ENCODE data around the gene CSNK2A1.
A peak's percentile ranks its signal among the peaks of the same experiment; 100 is the strongest.

Gene CSNK2A1

DNA sequence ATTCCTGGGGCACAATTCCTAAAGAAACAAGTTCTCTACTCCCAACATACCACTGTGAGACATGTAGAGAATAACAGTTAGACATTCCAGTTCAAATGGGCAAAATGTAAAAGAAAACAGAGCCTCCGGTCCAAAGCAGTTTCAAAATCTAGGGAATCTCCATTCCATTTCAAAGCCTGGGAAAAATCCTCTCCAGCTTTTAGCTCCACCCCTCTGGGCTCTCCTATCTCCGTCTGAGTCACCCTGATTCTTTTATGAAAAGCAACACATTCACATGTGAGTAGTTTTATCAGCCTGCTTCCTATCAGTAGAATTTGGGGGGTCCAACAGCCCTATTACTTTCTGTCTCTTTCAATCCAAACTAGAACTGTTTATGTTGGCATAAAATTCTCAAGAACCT lies 3.7 kb downstream of the CSNK2A1 start:
- H3K9me2 ChIP-seq (replicated peaks; ENCODE audit: insufficient read depth, low read length): no peaks in the 10 kb centered on the region
- peak overlapping the region; percentile 83 for H3K4me2 ChIP-seq (ENCODE audit: low read depth, low read length, poor library complexity, severe bottlenecking)
- H4K20me1 ChIP-seq (ENCODE audit: low read depth, low read length): peaks cover 59% of the 10 kb centered on the region; the same call in 1 of the 2 replicates
- H3K9me3 ChIP-seq (ENCODE audit: insufficient read depth, low read length): no peaks in the 10 kb centered on the region
- peaks cover 87% of the 10 kb centered on the region for H3K79me2 ChIP-seq (ENCODE audit: insufficient read depth, low read length)
- H3K27me3 ChIP-seq (ENCODE audit: low read length): no peaks in the 10 kb centered on the region
- no peak overlapping the region for H3K9ac ChIP-seq (ENCODE audit: low read length)
- H3F3A ChIP-seq (ENCODE audit: insufficient read depth): peaks cover 10% of the 10 kb centered on the region
- H3K27ac ChIP-seq (ENCODE audit: low read depth, low read length): no peak overlapping the region
- TF ChIP-seq, protein P1, sequence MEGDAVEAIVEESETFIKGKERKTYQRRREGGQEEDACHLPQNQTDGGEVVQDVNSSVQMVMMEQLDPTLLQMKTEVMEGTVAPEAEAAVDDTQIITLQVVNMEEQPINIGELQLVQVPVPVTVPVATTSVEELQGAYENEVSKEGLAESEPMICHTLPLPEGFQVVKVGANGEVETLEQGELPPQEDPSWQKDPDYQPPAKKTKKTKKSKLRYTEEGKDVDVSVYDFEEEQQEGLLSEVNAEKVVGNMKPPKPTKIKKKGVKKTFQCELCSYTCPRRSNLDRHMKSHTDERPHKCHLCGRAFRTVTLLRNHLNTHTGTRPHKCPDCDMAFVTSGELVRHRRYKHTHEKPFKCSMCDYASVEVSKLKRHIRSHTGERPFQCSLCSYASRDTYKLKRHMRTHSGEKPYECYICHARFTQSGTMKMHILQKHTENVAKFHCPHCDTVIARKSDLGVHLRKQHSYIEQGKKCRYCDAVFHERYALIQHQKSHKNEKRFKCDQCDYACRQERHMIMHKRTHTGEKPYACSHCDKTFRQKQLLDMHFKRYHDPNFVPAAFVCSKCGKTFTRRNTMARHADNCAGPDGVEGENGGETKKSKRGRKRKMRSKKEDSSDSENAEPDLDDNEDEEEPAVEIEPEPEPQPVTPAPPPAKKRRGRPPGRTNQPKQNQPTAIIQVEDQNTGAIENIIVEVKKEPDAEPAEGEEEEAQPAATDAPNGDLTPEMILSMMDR (IDR thresholded peaks at IDR 0.05; ENCODE audit: insufficient read depth, low read length, poor library complexity, severe bottlenecking): no peak
- no peak for TF ChIP-seq EZH2phosphoT487 (conservative IDR thresholded peaks at IDR 0.05; ENCODE audit: low read length)
- no peak overlapping the region for H3K4me3 ChIP-seq (ENCODE audit: insufficient read depth, low read length, poor library complexity, severe bottlenecking)
- H2AFZ ChIP-seq (ENCODE audit: low read depth, low read length, severe bottlenecking): no peak overlapping the region
- peaks cover 6% of the 10 kb centered on the region for H3K36me3 ChIP-seq (ENCODE audit: low read length)

DNA sequence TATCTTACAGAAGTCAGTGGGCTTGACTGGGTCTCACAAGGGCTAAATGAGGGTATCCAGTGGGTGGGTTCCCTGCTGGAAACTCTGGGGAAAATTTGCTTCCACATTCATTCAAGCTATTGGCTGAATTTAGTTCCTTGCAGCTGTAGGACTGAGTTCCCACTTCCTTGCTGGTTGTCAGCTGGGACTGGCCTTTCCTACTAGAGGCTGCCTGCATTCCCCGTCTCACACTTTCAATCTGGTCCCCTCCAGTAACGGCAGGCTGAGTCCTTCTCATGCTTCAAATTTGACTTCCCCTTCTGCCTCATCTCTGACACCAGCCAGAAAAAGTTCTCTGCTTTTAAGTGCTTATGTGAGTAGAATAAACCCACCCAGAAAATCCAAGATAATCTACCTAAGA lies 4.4 kb downstream of the CSNK2A1 start:
- Histone ChIP-seq H3K79me2 (ENCODE audit: insufficient read depth, low read length) (peaks cover 93% of the 10 kb centered on the region), H3K9me3 (ENCODE audit: insufficient read depth, low read length) (no peaks in the 10 kb centered on the region), H3K9ac (ENCODE audit: low read length) (no peak overlapping the region), H3K4me3 (ENCODE audit: insufficient read depth, low read length, poor library complexity, severe bottlenecking) (no peak overlapping the region), H3K27me3 (ENCODE audit: low read length) (no peaks in the 10 kb centered on the region), H4K20me1 (ENCODE audit: low read depth, low read length) (peaks cover 61% of the 10 kb centered on the region; the same call in 1 of the 2 replicates), H3K9me2 (replicated peaks; ENCODE audit: insufficient read depth, low read length) (no peaks in the 10 kb centered on the region), H3K4me2 (ENCODE audit: low read depth, low read length, poor library complexity, severe bottlenecking) (peak overlapping the region; percentile 2), H3F3A (ENCODE audit: insufficient read depth) (peaks cover 10% of the 10 kb centered on the region), H3K27ac (ENCODE audit: low read depth, low read length) (no peak overlapping the region), H2AFZ (ENCODE audit: low read depth, low read length, severe bottlenecking) (no peak overlapping the region), H3K36me3 (ENCODE audit: low read length) (peaks cover 6% of the 10 kb centered on the region)
- TF ChIP-seq, protein P1 (IDR thresholded peaks at IDR 0.05; ENCODE audit: insufficient read depth, low read length, poor library complexity, severe bottlenecking): no peak
- no peak for TF ChIP-seq EZH2phosphoT487 (conservative IDR thresholded peaks at IDR 0.05; ENCODE audit: low read length)

DNA sequence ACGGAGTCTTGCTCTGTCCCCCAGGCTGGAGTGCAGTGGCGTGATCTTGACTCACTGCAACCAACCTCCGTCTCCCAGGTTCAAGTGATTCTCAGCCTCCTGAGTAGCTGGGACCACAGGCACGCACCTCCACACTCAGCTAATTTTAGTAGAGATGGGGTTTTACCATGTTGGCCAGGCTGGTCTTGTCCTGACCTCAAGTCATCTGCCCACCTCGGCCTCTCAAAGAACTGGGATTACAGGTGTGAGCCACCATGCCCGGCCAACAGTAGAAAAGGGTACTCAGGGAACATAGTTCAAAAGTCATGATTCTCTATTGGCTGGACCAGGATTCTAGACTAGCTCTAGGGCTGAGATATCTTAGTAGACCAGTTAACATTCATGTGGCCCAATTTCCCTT lies 5.6 kb downstream of the CSNK2A1 start:
- H3K9ac ChIP-seq (ENCODE audit: low read length): no peak overlapping the region
- no peak overlapping the region for H2AFZ ChIP-seq (ENCODE audit: low read depth, low read length, severe bottlenecking)
- no peak overlapping the region for H3K27ac ChIP-seq (ENCODE audit: low read depth, low read length)
- no peak overlapping the region for H3K4me3 ChIP-seq (ENCODE audit: insufficient read depth, low read length, poor library complexity, severe bottlenecking)
- no peak for TF ChIP-seq EZH2phosphoT487 (conservative IDR thresholded peaks at IDR 0.05; ENCODE audit: low read length)
- TF ChIP-seq, protein P1 (IDR thresholded peaks at IDR 0.05; ENCODE audit: insufficient read depth, low read length, poor library complexity, severe bottlenecking): no peak
- H3K27me3 ChIP-seq (ENCODE audit: low read length): no peaks in the 10 kb centered on the region
- peaks cover 70% of the 10 kb centered on the region; the same call in 1 of the 2 replicates for H4K20me1 ChIP-seq (ENCODE audit: low read depth, low read length)
- peaks cover 10% of the 10 kb centered on the region for H3F3A ChIP-seq (ENCODE audit: insufficient read depth)
- H3K9me2 ChIP-seq (replicated peaks; ENCODE audit: insufficient read depth, low read length): no peaks in the 10 kb centered on the region
- H3K36me3 ChIP-seq (ENCODE audit: low read length): peaks cover 6% of the 10 kb centered on the region
- H3K9me3 ChIP-seq (ENCODE audit: insufficient read depth, low read length): no peaks in the 10 kb centered on the region
- H3K79me2 ChIP-seq (ENCODE audit: insufficient read depth, low read length): peaks cover 100% of the 10 kb centered on the region
- no peak overlapping the region for H3K4me2 ChIP-seq (ENCODE audit: low read depth, low read length, poor library complexity, severe bottlenecking)

Data from SU-DHL-6 (cell line).